ENCODE data around the gene CYB561A3.

CYB561A3 gene

GRCh38 chr11:61327669-61328071 lies 34.0 kb downstream of the CYB561A3 start:
- no peak overlapping the region for H3K4me3 ChIP-seq (ENCODE audit: low read depth, low read length)
- TF ChIP-seq CTCF (conservative IDR thresholded peaks at IDR 0.05; ENCODE audit: low read depth, low read length): no peak
- peak; percentile 82 for DNase-seq (ENCODE audit: low read depth)

- DNase-seq (ENCODE audit: low read depth): peak; percentile 87
- no peak for TF ChIP-seq CTCF (conservative IDR thresholded peaks at IDR 0.05; ENCODE audit: low read depth, low read length)
Measured at GRCh38 chr11:61325649-61326414, 35.9 kb downstream of the CYB561A3 start.

DNA sequence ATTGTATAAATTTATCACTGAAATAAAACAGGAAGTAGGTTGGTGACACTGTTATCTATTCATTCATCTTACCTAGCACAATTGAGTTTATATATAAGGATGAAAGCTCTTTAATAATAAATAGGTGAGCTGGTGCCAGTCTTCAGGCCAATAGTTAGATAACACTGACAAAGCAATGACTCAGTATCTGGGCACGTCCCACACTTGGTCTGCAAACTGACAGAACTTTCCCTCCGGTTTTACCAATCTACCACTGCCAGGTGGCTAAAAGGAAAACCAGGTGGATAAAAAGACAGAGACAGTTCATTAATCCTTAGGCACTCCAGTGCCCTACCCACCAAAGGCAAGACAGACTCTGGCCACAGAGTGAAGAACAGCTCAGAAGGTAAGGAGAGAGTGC lies 46.4 kb downstream of the CYB561A3 start:
- no peak for DNase-seq (ENCODE audit: low read depth)
- TF ChIP-seq CTCF (conservative IDR thresholded peaks at IDR 0.05; ENCODE audit: low read depth, low read length): no peak
- no peak overlapping the region for H3K4me3 ChIP-seq (ENCODE audit: low read depth, low read length)

More at GRCh38 chr11:61325649-61326414, 35.9 kb downstream of the CYB561A3 start:
- no peak overlapping the region for H3K4me3 ChIP-seq (ENCODE audit: low read depth, low read length)

- H3K4me3 ChIP-seq (ENCODE audit: low read depth, low read length): no peak overlapping the region
- TF ChIP-seq CTCF (conservative IDR thresholded peaks at IDR 0.05; ENCODE audit: low read depth, low read length): no peak
- DNase-seq (ENCODE audit: low read depth): no peak
Measured at GRCh38 chr11:61310749-61311148, 50.9 kb downstream of the CYB561A3 start.

GRCh38 chr11:61309739-61310138 lies 51.9 kb downstream of the CYB561A3 start:
- TF ChIP-seq CTCF (conservative IDR thresholded peaks at IDR 0.05; ENCODE audit: low read depth, low read length): no peak
- no peak overlapping the region for H3K4me3 ChIP-seq (ENCODE audit: low read depth, low read length)
- no peak for DNase-seq (ENCODE audit: low read depth)

DNA sequence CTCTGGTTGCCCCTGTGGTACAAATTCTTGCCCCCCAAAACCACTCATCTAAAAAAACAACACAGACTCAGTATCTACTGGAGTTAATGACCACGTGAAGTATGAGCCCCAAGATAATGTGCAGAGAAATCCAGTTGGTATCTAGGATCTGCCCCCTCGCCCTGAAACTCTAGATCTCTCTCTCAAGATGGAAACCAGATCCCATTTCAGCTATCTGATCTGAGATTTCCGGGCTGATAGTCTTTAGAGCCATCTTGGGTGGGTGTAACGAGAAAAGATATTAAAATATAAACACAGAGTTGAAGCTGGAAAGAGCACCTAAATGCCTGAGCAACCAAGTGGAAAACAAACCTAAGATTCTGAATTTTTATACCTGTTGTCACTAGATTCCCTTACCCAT lies 52.5 kb downstream of the CYB561A3 start:
- no peak for TF ChIP-seq CTCF (conservative IDR thresholded peaks at IDR 0.05; ENCODE audit: low read depth, low read length)
- no peak overlapping the region for H3K4me3 ChIP-seq (ENCODE audit: low read depth, low read length)
- no peak for DNase-seq (ENCODE audit: low read depth)

- no peak for DNase-seq (ENCODE audit: low read depth)
- H3K4me3 ChIP-seq (ENCODE audit: low read depth, low read length): no peak overlapping the region
- TF ChIP-seq CTCF (conservative IDR thresholded peaks at IDR 0.05; ENCODE audit: low read depth, low read length): no peak
Measured at GRCh38 chr11:61307354-61307753, 54.3 kb downstream of the CYB561A3 start.

All from choroid plexus epithelial cell (primary cell).